ENCODE measurements around the gene ALG1.
A peak's percentile ranks its signal among the peaks of the same experiment; 100 is the strongest.
"Not testable (repeated sequence)": the region's sequence is repeated elsewhere in the genome, so short reads cannot be mapped to it uniquely, and the experiment has no call there.

The ALG1 gene

GRCh38 chr16:5072334-5073278 is 963 bp downstream of the ALG1 start:
- H3K4me1 ChIP-seq = peaks cover 3% of the 10 kb centered on the region
- H3K27me3 ChIP-seq (ENCODE audit: control insufficient read depth, insufficient read depth, low read length) = no peaks in the 10 kb centered on the region
- TF ChIP-seq CTCF (IDR thresholded peaks at IDR 0.05) = no peak
- H3K4me2 ChIP-seq (ENCODE audit: low read length) = peak overlapping the region; percentile 86
- peak overlapping the region; percentile 100 for H2AFZ ChIP-seq
- peak overlapping the region; percentile 68 for H3K4me3 ChIP-seq (ENCODE audit: low read depth, low read length)
- H3K36me3 ChIP-seq (ENCODE audit: control insufficient read depth, insufficient read depth, low read length) = no peaks in the 10 kb centered on the region
- H3K9me3 ChIP-seq (ENCODE audit: control insufficient read depth, low read length) = no peaks in the 10 kb centered on the region
- H3K27ac ChIP-seq = peak overlapping the region; percentile 62
- no peaks in the 10 kb centered on the region for H3K79me2 ChIP-seq
- no peak overlapping the region for H3K9ac ChIP-seq

- no peak for TF ChIP-seq CTCF (IDR thresholded peaks at IDR 0.05)
- H3K9ac ChIP-seq = no peak overlapping the region
- no peaks in the 10 kb centered on the region for H3K27me3 ChIP-seq (ENCODE audit: control insufficient read depth, insufficient read depth, low read length)
- H3K4me3 ChIP-seq (ENCODE audit: low read depth, low read length) = no peak overlapping the region
- no peak overlapping the region for H3K27ac ChIP-seq
- peaks cover 3% of the 10 kb centered on the region for H3K4me1 ChIP-seq
- no peaks in the 10 kb centered on the region for H3K79me2 ChIP-seq
- no peak overlapping the region for H3K4me2 ChIP-seq (ENCODE audit: low read length)
- H2AFZ ChIP-seq = no peak overlapping the region
- no peaks in the 10 kb centered on the region for H3K36me3 ChIP-seq (ENCODE audit: control insufficient read depth, insufficient read depth, low read length)
- no peaks in the 10 kb centered on the region for H3K9me3 ChIP-seq (ENCODE audit: control insufficient read depth, low read length)
These were observed 1.6 kb downstream of the ALG1 start for GRCh38 chr16:5073279-5073629.

- H3K79me2 ChIP-seq; H3K4me3 ChIP-seq (ENCODE audit: low read depth, low read length); H2AFZ ChIP-seq; H3K9me3 ChIP-seq (ENCODE audit: control insufficient read depth, low read length); H3K36me3 ChIP-seq (ENCODE audit: control insufficient read depth, insufficient read depth, low read length); H3K27me3 ChIP-seq (ENCODE audit: control insufficient read depth, insufficient read depth, low read length); H3K4me2 ChIP-seq (ENCODE audit: low read length); H3K4me1 ChIP-seq; H3K27ac ChIP-seq; H3K9ac ChIP-seq: not testable (repeated sequence)
These were observed 2.1 kb downstream of the ALG1 start for GRCh38 chr16:5073771-5074170.

GRCh38 chr16:5075637-5076036 is 4.0 kb downstream of the ALG1 start:
- Histone ChIP-seq H3K27me3 (ENCODE audit: control insufficient read depth, insufficient read depth, low read length) (no peaks in the 10 kb centered on the region), H3K27ac (no peak overlapping the region), H3K4me1 (peaks cover 3% of the 10 kb centered on the region), H3K9me3 (ENCODE audit: control insufficient read depth, low read length) (no peaks in the 10 kb centered on the region), H3K79me2 (no peaks in the 10 kb centered on the region), H3K9ac (no peak overlapping the region), H3K4me2 (ENCODE audit: low read length) (no peak overlapping the region), H3K4me3 (ENCODE audit: low read depth, low read length) (no peak overlapping the region), H3K36me3 (ENCODE audit: control insufficient read depth, insufficient read depth, low read length) (no peaks in the 10 kb centered on the region), H2AFZ (no peak overlapping the region)
- no peak for TF ChIP-seq CTCF (IDR thresholded peaks at IDR 0.05)

- Histone ChIP-seq H3K27me3 (ENCODE audit: control insufficient read depth, insufficient read depth, low read length) (no peaks in the 10 kb centered on the region), H3K4me1 (no peaks in the 10 kb centered on the region), H3K4me3 (ENCODE audit: low read depth, low read length) (no peak overlapping the region), H3K9me3 (ENCODE audit: control insufficient read depth, low read length) (no peaks in the 10 kb centered on the region), H3K27ac (no peak overlapping the region), H2AFZ (no peak overlapping the region), H3K79me2 (no peaks in the 10 kb centered on the region), H3K9ac (no peak overlapping the region), H3K36me3 (ENCODE audit: control insufficient read depth, insufficient read depth, low read length) (no peaks in the 10 kb centered on the region), H3K4me2 (ENCODE audit: low read length) (no peak overlapping the region)
- TF ChIP-seq CTCF (IDR thresholded peaks at IDR 0.05) = no peak
These were observed 5.7 kb downstream of the ALG1 start for GRCh38 chr16:5077304-5077703.

Measured in parathyroid adenoma (tissue), 2 donors.